ENCODE data around the gene UMODL1. TPM values are rescaled to one million over a fixed set of nuclear protein-coding genes. Genes with fewer than 3 reads are reported as not detected.

Gene UMODL1
- total RNA-seq, 1 experiment from 2014 or later: 0.18 TPM

DNA sequence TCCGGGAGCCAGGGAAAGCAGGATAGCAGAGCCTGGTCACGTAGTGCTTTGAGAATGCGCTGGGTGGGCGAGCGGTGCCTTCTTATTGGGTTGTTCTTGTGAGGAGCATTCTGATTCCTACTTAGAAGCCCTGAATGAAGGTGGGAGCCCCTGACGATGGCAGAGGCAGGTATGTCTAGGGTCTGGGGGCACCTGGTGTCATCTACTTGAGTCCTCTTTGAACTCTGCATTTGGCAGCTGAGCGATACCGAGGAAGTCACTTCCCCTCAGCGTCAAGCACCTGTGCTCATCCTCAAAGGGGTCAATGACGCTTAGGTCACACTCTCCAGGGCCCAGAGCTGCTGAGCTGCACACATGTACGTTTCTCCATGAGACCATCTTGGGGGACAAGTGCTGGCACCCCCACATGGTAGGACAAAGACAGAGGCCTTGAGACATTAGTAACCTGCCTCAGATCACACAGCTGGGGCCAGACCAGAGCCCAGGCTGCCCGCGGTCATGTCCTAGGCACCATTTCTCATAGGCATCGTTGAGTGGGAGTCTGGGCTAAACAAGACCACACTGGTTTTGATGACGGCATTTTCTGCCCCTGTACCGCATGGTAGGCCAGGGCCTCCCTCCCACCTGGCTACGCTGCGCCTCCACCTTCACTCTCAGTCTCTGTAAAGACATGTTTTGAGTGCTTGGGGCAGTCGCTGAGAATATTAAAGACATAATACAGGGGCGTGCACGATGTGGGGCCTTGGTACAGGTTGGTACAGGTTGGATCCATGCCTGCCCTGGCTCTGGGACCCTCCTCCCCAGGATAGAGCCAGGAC, 78.7 kb downstream of the UMODL1 start:
- no peak for ATAC-seq
- TF ChIP-seq CTCF (IDR thresholded peaks at IDR 0.05): no peak
- TF ChIP-seq SIN3A (IDR thresholded peaks at IDR 0.05; ENCODE audit: borderline replicate concordance, insufficient read depth, low read depth, low read length): no peak
- no peak for TF ChIP-seq TCF7L2 (IDR thresholded peaks at IDR 0.05; ENCODE audit: low read depth, low read length)
- TF ChIP-seq REST (IDR thresholded peaks at IDR 0.05; ENCODE audit: insufficient read depth in 1 of 2, low read depth in 2 of 2, low read length in 1 of 2): no peak
- no peak for TF ChIP-seq POLR2AphosphoS5 (IDR thresholded peaks at IDR 0.05; ENCODE audit: low read depth, low read length)
- intact Hi-C loops (cut with micrococcal nuclease; ENCODE audit: unreplicated experiment) (loop anchor here (10.0 kb wide), 2 partner anchors 105 to 235 kb away; no protein-coding TSS in a partner anchor), in situ Hi-C loops (cut with HindIII; ENCODE audit: low pct_unique_long_range_greater_than_20kb, low sequenced_read_pairs) (no loop called here)
- Histone ChIP-seq H3K36me3 (ENCODE audit: control insufficient read depth, insufficient read depth, low read length) (no peaks in the 10 kb centered on the region), H3K9me3 (ENCODE audit: control insufficient read depth, insufficient read depth, low read depth, low read length) (no peaks in the 10 kb centered on the region), H3K27ac (ENCODE audit: low read length) (no peak overlapping the region), H3K4me1 (ENCODE audit: control insufficient read depth, insufficient read depth, low read length) (no peaks in the 10 kb centered on the region; the same call in 1 of the 2 replicates), H3K27me3 (ENCODE audit: control insufficient read depth, insufficient read depth, low read length) (no peaks in the 10 kb centered on the region), H3K4me3 (ENCODE audit: low read depth in 2 of 2, low read length in 2 of 2) (no peak overlapping the region)
- BruUV-seq (replicated peaks): no TSS peak
- no peak for DNase-seq (ENCODE audit: low read depth, low spot score)
- POLR2A ChIA-PET: no interaction called here
- CTCF ChIA-PET: no interaction called here

DNA sequence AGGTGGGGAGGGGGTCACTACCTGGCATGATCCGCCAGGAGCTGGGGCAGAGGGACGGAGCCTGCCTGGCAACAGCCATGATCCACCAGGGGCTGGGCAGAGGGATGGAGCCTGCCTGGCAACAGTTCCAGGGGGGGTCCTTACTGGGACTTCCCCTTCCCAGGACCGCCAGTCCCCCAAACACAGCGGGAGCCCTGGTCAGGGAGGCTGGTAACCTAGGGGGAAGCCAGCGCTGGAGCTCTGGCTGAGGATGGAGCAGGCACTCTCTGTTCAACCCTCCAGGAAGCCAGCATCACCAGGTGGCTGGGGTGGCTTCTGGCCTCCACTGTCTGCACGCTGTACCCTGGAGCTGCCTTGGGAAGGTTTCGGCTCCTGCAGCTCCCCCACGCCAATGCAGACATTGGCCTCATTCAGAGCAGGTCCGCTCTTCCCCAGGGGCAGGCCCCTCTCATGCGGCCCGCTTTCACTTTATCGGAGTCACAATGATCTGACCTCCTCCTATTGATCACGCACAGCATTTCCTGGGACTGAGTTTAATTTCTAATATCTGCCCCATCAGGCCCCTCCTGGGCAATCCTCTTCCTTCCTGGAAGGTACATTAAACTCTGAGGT, 79.5 kb downstream of the UMODL1 start:
- TF ChIP-seq REST (IDR thresholded peaks at IDR 0.05; ENCODE audit: insufficient read depth in 1 of 2, low read depth in 2 of 2, low read length in 1 of 2) (no peak), CTCF (IDR thresholded peaks at IDR 0.05) (no peak), POLR2AphosphoS5 (IDR thresholded peaks at IDR 0.05; ENCODE audit: low read depth, low read length) (no peak), SIN3A (IDR thresholded peaks at IDR 0.05; ENCODE audit: borderline replicate concordance, insufficient read depth, low read depth, low read length) (no peak)
- Histone ChIP-seq H3K4me3 (ENCODE audit: low read depth in 2 of 2, low read length in 2 of 2) (no peak overlapping the region), H3K27ac (ENCODE audit: low read length) (no peak overlapping the region), H3K4me1 (ENCODE audit: control insufficient read depth, insufficient read depth, low read length) (no peaks in the 10 kb centered on the region), H3K9me3 (ENCODE audit: control insufficient read depth, insufficient read depth, low read depth, low read length) (no peaks in the 10 kb centered on the region), H3K36me3 (ENCODE audit: control insufficient read depth, insufficient read depth, low read length) (no peaks in the 10 kb centered on the region), H3K27me3 (ENCODE audit: control insufficient read depth, insufficient read depth, low read length) (no peaks in the 10 kb centered on the region)
- POLR2A ChIA-PET: no interaction called here
- in situ Hi-C loops (cut with HindIII; ENCODE audit: low pct_unique_long_range_greater_than_20kb, low sequenced_read_pairs) (no loop called here), intact Hi-C loops (cut with micrococcal nuclease; ENCODE audit: unreplicated experiment) (no loop called here)
- DNase-seq (ENCODE audit: low read depth, low spot score): no peak
- BruUV-seq (replicated peaks): no TSS peak
- CTCF ChIA-PET: no interaction called here
- ATAC-seq: no peak
